ENCODE results near the gene ZNHIT2.

GRCh38 chr11:65090628-65091027 lies 26.9 kb downstream of the ZNHIT2 start:
- TF ChIP-seq GATA3 (IDR thresholded peaks at IDR 0.05; ENCODE audit: low read depth, low read length) (no peak), GATA2 (IDR thresholded peaks at IDR 0.05; ENCODE audit: low read depth, low read length) (no peak)

Data from SH-SY5Y (cell line).